OCI-LY1 (cell line): ENCODE measurements around the gene SMIM24.

Experiments
- EZH2 ChIP-seq: fragments of 200-600 bp; sonication (generic), shearing (Covaris generic); IDR thresholded peaks from 2 replicates; pipeline ENCODE4 v1.8.0; 2017; ENCODE audit warnings: borderline replicate concordance, mixed run types, mild to moderate bottlenecking, antibody characterized with exemption, low read length, moderate library complexity, mixed read lengths
- TF ChIP-seq, protein P1 (sequence below): fragments of 200-600 bp; sonication (generic), shearing (Covaris generic); IDR thresholded peaks from 2 replicates; pipeline ENCODE4 v1.5.1; 2017; ENCODE audit warnings: mild to moderate bottlenecking, antibody characterized with exemption, low read length, moderate library complexity, mixed read lengths

DNA sequence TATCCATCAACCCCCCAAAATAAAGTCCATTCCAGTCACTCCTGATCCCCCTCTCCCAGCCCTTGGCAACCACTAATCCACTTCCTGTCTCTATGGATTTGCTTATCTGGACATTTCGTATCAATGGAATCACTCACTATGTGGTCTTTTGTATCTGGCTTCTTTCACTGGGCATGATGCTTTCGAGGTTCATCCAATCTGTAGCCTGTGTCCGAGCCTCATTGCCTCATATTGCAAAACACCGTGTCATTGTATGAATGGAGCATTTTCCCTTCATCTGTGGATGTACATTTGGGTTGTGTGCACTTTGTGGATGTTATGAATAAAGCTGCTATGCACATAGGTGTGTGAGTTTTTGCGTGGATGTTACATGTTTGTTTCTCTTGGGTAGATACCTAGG lies 24.4 kb upstream of the SMIM24 start:
- TF ChIP-seq, protein P1, sequence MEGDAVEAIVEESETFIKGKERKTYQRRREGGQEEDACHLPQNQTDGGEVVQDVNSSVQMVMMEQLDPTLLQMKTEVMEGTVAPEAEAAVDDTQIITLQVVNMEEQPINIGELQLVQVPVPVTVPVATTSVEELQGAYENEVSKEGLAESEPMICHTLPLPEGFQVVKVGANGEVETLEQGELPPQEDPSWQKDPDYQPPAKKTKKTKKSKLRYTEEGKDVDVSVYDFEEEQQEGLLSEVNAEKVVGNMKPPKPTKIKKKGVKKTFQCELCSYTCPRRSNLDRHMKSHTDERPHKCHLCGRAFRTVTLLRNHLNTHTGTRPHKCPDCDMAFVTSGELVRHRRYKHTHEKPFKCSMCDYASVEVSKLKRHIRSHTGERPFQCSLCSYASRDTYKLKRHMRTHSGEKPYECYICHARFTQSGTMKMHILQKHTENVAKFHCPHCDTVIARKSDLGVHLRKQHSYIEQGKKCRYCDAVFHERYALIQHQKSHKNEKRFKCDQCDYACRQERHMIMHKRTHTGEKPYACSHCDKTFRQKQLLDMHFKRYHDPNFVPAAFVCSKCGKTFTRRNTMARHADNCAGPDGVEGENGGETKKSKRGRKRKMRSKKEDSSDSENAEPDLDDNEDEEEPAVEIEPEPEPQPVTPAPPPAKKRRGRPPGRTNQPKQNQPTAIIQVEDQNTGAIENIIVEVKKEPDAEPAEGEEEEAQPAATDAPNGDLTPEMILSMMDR, result no peak
- no peak for TF ChIP-seq EZH2
